Activated naive CD4-positive, alpha-beta T cell treated with Interleukin-2 at 50 U/mL for 16 hours (primary cell): ENCODE results near the gene SLC13A5.
A peak's percentile ranks its signal among the peaks of the same experiment; 100 is the strongest.
"Not testable (repeated sequence)": the region's sequence is repeated elsewhere in the genome, so short reads cannot be mapped to it uniquely, and the experiment has no call there.

Experiments
- DNase-seq: peaks from one replicate; pipeline ENCODE4 v3.0.0-alpha.2; 2020

SLC13A5 gene

DNA sequence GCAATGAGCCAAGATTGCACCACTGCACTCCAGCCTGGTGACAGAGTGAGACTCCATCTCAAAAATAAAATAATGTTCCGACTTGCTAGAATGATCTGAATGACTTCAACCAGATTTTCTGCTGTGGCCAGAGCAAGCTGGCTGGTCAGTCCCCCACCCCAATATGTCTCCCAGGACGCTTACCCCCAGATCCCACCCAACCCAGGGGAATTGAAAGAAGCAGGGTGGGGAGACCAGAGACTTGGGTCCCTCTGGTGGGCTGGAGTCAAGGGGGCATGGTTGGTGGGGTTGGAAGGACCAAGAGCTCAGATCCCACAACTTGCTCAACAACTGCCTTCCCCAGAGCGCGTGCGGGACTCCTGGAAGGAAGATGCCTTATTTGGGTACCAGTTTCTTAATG lies 54.8 kb downstream of the SLC13A5 start:
- not testable (repeated sequence) for DNase-seq

DNA sequence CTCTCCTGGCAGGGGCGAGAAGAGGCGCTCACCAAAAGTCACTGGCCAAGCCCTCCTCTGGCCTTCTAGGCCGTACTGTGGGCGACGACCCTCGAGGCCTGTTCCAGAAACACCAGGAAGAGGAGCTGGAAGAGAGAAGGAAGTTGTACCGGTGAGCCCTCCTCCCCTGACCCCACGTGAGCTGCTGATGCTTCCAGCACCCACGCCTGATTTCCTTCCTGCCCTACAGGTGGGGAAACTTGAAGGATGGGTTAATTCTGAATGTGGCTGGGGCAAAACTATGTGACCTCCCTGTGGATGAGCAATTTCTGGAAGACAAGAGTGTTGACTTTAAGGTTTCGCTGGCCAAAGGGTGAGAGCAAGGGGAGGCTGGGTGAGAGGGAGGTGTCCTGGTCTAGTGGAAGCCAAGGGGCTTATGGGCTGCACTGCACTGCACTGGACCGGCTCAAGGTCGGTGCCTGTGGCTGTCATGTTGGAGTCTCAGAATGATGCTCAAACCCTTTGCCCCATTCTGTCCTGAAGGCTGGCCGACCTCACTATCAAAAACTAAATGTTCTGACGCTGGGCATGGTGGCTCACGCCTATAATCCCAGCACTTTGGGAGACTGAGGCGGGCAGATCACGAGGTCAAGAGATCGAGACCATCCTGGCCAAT lies 55.4 kb downstream of the SLC13A5 start:
- DNase-seq: no peak

DNA sequence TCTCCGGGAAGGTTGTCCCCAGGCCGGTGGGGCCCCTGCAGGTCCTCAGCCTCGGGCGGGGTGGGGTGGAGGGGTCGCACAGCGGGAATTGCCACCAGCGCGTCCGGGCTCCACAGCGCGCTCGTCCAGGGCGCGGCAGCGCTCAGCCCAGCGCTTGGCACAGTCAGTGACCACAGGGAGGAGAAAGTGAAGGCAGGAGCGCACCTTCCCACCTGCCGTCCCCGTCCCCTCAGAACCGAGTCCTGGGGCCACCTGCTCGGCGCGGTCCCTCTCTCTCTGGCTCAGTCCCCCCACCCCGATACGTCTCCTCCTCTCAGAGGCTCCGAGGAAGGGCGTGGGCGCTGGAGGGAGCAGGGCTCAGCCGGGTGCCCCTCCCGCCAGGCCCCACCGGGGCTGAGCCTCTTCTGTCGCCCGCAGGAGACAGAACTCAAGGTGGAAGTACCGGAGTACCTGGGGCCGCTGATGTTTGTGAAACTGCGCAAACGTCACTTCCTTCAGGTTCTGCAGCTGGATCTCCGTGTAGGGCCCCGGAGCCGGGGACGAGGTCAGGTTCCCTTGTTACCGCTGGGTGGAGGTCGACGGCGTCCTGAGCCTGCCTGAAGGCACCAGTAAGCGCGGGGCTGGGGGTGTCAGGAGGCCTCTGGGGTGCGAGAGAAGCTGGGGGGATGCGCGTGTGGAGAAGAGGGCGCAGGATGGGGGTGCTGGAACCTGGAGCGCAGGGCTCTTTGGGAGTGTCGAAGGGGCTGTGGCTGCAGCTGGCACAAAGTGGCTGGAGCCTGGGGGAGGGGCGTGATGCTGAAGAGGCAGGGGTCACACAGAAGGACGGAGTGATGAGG lies 56.2 kb downstream of the SLC13A5 start:
- peak; percentile 67 for DNase-seq

DNA sequence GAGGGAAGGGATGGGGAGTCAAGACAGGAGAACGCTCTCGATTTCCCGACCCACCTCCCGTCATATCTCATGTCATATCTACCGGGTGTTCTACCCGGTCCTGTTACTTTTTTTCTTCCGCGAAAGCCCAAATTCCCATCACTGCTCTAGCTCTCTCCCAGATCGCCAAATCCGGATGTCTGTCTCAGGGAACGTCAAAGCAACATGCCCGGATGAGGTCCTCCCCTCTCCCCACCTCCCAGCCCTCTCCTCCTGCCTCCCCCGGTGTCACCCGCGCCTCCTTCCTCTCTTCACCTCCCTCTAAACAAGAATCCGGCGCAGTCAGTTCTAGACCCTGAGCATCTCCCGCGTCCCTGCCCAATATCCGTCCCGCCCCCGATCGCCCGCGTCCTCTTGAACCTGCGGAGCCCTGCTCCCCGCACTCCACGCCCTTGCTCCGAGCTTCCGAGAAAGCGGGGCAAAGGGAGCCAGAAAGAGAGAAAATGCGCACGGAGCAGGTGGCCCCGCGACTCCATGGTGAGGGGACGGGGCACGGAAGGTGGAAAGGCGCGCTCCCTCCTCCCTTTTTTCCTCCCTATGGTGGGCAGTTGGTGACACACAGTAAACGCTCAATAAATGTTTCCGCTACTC lies 57.3 kb downstream of the SLC13A5 start:
- not testable (repeated sequence) for DNase-seq

DNA sequence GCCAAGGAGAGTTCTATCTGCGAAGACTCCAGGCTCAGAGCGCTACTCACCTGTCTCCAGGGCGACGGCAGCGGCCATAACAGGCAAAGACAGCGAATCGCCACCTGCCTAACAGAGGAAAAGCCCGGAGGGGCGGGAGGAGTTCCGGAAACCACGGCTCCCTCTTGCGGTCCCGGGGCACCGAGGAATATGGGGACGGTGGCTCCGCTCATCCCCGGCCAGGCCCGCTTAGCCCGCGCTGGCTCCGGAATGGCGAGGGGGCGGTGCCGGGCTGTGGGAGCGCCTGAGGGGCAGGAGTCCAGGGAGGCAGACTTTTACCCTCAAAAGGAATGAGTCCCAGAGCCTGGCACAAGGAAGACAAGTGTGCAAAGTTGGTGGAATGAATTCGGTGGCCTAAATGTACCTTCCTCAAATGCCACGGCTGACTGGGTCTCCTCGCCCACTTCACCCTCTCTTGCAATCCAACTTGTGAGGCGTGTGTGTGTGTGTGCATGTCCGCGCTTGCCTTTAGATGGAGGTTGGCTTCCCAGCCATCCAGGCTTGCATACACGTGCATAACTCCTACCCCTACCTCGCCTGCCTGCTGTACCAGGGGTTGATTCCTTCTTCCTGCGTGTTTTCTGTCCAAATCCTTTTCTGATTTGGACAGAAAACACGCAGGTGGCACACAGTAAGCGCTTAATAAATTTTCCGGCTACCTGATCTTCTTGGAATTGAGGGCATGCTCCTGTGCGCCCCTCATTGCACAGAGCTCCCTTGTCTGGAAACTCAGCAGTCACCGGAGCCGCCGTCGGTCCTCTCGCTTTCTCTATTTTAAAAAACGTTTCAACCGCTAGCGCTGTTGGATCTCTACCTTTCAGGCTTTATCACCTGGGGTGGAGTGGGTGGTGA lies 58.1 kb downstream of the SLC13A5 start:
- DNase-seq: no peak

DNA sequence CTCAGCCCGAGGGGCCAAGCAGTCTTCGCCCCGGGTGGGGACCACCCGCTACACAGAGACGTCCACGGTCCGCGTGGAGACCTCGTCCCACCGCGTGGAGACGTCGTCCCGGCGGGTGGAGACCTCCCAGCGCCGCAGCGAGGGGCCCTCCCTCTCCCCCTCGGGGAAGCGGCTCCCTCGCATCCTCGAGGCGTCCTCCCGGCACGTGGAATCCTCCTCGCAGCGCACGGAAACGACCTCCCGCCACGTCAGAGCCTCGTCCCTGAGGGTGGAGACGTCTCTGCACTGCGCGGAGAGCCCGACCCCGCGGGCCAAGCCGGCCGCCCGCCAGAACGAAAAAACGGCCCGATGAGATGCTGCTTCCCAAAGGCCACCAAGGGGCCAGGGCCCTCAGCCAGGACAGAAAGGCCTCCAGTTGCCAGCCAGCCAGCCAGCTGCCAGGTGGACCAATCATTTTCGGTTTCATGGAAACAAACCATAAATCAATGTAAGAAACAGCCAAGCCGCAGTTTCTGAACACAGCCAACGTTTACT lies 61.2 kb downstream of the SLC13A5 start:
- DNase-seq: peak; percentile 36

DNA sequence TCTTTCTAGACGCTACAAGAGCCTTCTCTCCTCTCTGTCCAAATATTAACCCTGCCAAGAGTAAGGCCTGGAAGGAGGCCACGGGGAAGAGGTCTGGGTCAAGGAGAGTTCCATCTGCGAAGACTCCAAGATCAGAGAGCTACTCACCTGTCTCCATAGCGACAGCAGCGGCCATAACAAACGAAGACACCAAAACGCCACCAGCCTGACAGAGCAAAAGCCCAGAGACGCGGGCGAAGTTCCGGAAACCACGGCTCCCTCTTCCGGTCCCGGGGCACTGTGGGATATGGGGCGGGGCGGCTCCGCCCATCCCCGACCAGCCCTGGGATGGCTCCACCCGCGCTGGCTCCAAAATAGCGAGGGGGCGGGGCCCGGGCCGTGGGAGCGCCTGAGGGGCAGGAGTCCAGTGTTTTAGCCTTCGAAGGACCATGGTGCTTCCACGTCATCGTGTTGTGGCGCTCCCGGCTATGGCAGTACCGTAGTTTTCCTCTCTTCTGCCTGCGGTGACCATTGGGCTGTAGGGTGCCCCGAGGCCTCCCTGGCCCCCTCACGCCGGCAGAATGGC lies 61.7 kb downstream of the SLC13A5 start, which contains the start of the genes C17orf100 and MED31:
TSS of gene C17orf100 (plus strand) at position 409 of the 565 bp plus-strand sequence. CDS start at position 561, 152 bp downstream.
TSS of gene MED31 (minus strand) at position 252 of the 565 bp plus-strand sequence. CDS start at position 175, 77 bp downstream.
- DNase-seq: peak; percentile 95

DNA sequence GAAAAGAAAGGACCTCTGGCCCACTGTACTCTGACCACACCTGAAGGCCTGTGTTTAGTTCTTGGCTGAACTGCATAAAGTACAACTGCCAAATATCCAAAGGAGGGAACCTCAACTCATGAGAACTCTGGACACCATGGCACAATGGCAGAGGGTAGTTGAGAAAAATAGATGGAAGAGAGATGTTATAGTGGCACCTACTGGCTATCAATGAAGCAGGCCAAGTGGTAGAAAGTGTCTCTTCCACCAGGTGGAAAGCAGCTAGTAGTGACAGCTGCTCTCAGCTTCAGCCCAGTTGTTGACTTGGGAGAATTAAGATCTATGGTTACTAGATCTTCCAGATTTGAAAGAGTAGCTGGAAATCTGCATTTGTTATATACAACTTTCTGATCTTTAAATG lies 65.0 kb downstream of the SLC13A5 start:
- no peak for DNase-seq

DNA sequence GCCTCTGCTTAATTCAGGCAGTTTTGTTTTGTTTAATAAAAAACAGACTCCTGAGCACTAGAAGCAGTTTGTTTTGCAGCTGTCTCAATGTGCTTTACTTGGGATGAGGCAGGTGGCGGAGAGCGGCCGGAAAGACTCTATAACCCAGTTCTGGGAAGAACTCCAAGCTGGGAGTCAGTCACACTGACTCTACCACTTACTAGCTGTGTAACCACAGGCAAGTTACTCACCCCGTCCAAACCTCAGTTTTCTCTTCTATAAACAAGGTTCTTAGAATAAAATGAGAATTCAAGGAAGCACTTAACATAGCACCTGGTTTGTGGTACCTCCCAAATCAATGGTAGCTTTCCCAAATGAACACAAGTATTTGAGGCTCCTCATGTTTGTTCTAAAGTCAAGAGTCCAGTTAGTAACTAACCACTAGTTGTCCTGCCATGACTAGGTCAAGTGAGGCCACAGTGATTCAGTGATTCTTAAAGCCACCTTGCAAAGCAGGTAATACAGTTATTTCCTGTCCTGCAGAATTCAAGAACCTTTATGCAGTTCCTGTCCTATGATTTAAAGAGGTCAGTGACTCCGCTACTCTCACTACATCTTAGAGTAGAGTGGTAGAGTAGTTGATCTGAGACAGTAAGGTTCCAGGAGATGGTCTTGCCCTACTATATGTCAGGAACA lies 69.6 kb downstream of the SLC13A5 start:
- no peak for DNase-seq

DNA sequence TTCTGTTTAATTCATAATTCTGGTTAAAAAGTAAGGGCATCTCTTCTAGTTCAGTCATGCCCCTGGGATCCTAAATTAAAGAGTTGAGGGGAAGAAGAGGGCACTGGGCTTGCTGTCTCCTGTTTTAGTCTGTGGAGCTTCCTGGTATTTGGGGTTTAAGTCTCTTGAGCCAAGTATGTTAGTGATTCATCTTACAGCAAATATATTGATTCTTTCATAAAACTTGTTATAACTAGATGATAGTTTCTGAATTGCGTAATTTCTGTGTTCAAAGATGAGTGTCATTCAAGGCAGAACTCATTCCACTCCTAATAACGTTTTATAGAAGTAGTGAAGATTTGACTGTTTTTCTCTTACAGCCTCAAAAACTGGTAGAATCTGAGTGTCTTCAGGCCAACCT lies 70.6 kb downstream of the SLC13A5 start:
- DNase-seq: no peak

DNA sequence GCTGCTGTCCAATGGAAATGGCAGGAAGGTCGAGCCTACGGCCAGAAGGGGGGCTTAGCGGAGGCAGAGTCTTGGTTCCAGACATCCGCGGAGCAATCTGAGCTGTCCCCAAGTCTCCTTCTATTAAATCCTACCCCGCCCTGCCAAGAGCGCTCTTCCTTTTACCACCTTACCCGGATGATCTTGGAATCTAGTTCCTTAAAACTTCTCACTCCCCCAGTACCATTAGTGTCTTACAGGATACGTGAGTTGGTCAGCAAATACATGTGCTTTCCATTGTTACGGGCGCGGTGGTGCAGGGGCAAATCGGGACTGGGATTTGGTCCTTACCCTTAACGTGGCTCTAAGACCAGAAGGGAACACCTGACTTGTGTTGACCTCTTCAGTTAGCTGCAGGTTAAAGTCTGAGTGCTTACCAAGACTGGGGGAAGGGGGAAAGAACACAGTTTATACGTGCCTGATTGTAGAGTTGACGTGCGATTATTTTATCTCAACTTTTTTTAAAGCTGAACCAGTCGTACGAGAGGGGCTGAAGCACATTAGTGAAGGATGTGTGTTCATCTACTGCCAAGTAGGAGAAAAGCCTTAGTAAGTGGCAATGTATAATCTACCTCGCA lies 71.8 kb downstream of the SLC13A5 start:
- DNase-seq: no peak

DNA sequence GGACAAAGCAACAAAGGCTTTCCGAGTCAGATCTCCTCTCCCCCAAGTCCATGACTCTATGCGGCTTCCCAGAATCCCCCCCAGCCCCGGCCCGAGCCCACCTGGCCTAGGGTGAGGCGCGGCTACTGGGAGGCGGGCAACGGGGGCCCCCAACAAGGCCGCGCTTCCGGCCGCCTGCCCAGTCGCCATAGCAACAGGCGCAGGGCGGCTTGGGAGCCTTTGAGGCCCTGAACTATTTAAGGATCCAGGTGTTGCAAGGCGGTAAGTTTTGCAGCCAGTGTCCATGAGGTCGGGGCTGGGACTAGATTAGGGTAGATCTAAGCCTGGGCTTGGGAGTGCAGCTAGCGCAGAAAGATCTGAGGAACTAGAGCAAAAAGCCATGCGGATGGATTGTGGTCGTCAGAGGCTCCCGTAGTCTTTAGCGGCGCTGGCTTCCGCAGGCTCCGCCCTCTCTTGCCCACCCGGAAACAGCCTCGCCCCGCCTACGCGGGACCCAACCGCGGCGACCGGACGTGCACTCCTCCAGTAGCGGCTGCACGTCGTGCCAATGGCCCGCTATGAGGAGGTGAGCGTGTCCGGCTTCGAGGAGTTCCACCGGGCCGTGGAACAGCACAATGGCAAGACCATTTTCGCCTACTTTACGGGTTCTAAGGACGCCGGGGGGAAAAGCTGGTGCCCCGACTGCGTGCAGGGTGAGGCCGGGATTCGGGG lies 72.5 kb downstream of the SLC13A5 start, which contains the start of the genes KIAA0753 and TXNDC17:
TSS of gene KIAA0753 (minus strand) at position 176 of the 711 bp plus-strand sequence. CDS start 5,608 bp downstream, outside the sequence.
TSS of gene TXNDC17 (plus strand) at position 525 of the 711 bp plus-strand sequence. CDS start at position 548, 23 bp downstream.
- DNase-seq: peak; percentile 92

DNA sequence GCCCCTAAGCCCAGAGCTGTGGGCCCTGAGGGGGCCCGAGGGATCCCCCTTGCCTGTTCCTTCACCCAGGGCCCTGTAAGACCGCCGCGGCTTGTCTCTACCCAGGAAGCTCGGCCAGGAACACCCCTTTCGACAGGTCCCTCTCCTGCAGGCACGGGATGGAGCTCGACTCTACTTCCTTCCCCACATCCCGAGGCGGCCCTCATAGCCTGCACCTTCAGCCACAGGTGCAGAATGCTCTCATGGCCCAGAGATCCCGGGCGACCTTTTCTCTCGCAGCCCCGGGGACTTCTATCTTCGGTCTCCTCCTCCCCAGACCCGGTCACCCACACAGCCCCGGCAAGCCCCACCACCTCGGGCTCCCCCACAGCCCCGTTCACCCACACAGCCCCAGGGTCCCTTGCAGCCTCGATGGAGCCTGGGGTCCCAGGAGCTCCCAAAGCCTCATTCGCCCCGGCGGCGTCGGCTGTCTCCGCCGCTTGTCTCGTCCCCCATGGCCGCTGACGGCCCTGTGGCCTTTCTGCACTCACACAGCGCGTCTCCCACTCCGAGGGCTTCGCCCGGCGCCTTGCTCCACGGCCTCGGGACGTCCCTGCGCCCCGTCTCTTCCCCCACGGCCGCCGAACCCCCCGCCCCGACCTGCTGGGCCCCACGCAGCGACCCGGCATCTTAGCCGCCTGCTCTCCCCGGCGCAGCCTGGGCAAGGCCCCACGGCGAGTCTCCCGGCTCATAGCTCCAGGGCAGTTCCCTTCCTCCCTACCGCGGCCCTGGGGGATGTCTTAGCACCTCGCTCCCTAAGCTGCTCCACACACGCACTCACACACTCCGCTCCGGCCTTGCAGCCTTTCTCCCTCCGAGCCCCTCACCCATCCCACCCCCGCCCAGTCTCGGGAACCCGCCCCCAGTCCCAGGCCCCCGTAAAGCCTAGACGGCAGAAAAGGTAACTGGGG lies 73.3 kb downstream of the SLC13A5 start:
- DNase-seq: peak; percentile 47

DNA sequence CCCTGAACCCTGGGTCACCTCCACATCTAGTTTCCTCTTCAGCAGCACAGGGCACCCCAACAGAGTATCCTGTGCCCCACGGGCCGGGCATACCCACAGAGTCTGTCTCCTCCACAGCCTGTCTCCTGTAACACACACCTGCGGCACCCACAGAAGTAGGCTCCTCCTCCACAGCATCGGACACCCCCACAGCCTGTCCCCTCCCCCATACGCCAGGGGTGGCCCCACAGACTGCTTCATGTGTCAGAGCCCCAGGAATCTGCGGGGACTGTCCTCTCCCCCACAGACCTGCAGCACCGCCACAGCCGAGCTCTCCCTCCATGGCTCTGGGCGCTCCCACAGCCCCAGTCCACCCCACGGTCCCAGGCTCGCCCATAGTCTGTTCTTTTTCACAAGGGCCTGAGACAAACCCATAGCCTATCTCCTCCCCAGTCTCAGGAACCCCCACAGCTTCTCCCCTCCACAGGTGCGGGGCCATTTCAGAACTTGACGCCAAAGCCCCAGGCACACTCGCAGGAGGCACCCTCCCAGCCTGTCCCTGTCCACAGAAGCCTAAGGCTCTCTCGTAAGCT lies 74.1 kb downstream of the SLC13A5 start:
- DNase-seq: no peak

DNA sequence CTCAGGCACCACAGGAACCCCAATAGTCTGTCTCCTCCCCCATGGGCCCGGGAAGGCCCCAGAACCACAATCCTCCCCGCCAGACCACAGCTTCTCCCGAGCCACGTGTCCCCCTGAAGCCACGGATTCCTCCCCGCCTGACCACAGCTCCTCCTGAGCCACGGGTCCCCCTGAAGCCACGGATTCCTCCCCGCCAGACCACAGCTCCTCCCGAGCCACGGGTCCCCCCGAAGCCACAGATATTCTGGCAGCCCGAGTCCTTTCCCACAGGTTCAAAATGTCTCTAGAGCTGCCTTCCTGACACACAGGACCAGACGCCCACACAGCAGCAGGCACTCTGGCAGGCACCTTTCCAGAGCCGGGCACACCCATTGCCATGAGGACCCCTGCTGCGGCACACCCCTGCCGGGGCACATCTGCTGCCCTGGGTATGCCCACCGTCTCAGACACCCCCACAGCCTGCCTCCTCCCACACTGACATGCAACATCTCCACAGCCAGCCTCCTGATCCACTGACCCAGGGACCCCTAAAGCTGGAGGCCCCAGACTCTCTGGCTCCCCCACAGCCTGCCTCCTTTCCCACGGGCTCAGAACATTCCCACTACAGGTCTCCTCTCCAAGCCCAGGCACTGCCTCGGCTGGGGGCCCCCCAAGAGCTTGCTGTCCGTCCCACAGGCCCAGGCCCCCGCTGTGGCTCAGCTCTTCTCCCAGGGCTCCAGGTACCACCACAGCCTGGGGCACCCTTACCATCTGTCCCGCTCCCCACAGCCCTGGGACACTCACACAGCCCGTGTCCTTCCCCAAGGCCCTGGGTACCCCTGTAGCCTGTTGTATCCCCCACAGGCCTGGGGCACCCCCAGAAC lies 74.9 kb downstream of the SLC13A5 start:
- no peak for DNase-seq

DNA sequence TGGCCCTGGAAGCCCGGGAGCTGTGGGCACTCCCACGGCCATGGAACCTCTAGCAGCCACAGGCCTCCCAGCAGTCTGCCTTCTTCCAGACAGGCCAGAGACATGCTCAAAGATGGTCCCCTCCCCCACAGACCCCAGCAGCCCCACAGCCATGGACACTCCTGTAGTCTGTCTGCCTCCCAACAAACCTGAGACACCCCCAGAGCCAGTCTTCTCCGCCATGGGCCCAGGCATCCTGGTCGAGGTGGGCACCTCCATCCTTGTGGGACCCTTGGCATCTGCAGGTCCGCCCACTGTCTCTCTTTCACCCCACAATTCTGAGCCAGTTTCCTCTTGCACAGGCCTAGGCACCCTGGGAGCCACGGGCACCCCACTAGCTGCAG lies 75.7 kb downstream of the SLC13A5 start:
- DNase-seq: no peak
